Activated gamma-delta T cell treated with anti-CD3 and anti-CD28 coated beads, Interleukin-2, amount 50 U/mL, for 16 hours (primary cell): ENCODE data around the gene CAMTA1.

Source experiments
- DNase-seq: peaks from one replicate; pipeline ENCODE4 v3.0.0-alpha.2; 2020; ENCODE audit warnings: low read depth

Gene CAMTA1

GRCh38 chr1:7500381-7501083 lies 715.3 kb downstream of the CAMTA1 start:
- DNase-seq, result no peak

DNA sequence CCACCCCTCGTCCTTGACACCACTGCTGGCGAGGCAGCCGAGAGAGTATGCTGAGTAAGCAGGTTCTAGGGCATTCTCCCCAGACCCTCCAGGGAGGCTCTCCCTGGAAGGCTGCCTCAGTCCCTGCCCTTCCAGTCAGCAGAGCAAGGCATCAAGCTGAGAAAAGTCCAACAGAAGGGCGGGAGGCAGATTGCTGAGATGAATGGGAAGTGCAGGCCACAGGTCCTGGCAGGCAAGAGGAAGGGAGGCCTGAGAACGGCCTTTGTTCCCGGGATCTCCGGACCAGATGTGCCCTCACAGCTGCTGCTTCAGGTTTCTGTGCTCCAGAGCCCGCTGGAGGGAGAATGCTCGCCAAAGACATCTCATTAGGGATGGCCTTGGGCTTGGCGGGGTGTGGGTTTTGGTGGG lies 715.8 kb downstream of the CAMTA1 start:
- DNase-seq, result no peak

DNA sequence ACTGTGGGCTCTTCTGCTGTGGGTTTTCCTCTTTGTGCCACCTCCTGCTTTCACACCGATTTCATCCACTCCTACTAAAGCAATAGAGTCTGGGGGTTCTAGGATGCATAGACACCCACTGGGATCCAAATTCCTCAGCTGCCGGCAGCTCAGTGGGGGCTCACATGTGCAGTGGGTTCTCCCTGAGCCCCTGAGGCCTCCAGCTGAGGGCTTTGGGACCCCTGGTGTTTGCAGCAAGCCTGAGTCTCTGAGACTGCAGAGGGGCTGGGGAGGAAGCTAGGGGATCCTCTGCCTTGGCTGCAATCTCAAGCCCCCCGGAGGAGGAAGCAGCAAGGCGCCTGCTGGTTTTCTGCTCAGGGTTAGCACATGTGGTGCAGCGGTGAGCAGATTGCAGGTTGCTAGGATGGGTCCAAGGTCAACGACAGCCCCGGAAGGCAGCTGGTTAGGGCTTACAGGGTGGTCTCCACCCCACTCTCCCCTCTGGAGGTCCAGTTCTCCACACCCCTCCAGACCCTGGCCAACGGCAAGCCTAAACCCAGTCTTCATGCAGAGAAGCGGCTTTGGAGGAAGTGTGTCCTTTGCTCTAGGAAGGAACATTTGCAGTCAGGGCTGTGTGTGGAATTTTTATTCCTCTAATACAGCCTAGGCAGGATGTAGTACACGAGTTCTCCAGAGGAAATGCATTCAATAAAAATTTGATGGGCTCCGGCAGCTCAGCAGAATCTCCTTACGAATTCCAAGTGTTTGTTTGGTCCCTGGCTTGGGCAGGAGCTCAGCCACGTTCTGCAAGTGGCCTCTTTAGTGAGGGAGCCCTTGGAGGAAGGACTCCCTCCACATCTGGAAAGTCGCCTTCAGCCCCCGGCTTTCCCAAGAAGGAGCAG lies 716.7 kb downstream of the CAMTA1 start:
- no peak for DNase-seq

DNA sequence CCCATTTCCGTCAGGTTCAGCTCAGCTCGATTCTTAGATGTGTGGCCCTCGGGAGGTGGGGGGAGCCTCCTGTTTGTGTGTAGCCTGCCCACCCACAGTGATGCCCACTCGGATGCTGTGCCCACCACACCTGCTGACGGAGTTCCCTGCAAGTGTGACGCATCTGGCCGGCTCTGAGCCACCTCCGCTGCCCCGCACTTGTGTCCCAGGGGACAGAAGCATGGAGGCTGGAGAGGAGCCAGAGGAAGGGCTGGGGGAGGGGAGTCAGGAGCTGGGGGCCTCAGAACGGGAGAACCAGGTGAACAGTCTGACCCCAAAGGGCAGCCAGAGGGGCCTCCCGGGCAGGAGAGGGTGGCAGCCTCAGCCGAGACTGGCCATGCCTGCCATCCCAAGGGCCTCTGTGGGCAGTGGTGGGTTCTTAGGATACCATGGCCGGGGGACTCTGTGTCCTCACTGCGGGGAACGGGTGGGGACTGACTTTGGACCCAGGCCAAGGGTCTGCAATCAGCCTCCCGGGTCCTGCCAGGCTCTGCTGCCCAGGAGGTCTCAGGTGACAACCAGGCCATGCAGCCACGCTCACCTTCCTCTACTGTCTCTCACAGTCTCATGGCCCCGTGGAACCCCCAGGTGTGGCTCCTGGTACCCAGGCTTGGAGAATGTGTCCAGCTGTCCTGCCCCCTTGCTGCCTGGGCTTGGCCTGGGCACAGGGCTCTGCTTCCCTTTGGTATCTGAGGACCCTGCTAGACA lies 718.6 kb downstream of the CAMTA1 start:
- no peak for DNase-seq

GRCh38 chr1:7504438-7504720 lies 719.1 kb downstream of the CAMTA1 start:
- DNase-seq, result no peak

DNA sequence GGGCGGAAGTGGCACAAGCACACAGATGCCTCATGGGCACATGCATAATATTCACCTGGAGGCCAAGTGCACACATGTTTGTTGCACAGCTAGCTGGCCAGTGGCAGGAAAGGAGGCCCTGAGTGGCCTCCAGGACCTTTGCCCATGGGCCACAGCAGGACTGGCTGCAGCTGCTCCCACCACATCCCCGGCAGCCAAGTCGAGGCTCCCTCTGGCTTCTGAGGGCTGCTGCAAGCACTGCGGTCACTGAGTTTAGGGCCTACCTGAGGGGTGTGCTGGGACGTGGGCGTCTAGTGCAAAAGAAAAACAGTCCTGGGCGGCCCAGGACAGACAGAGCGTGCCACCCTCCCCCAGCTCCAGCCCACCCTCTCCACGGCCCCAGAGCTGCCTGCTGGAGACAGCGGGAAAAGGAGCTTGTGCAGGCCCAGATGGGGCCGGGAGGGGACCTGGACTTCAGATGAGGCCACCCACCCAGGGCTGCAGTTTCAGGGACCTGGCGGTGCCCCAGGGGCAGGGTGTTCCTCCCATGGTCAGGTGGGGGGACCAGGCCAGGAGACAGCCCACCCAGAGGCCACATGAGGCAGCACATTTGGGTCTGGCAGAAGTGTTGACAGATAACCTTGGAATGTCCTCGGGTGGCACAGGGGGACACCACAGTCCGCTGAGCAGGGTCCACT lies 720.0 kb downstream of the CAMTA1 start:
- no peak for DNase-seq

GRCh38 chr1:7505771-7506453 lies 720.7 kb downstream of the CAMTA1 start:
- DNase-seq, result no peak

DNA sequence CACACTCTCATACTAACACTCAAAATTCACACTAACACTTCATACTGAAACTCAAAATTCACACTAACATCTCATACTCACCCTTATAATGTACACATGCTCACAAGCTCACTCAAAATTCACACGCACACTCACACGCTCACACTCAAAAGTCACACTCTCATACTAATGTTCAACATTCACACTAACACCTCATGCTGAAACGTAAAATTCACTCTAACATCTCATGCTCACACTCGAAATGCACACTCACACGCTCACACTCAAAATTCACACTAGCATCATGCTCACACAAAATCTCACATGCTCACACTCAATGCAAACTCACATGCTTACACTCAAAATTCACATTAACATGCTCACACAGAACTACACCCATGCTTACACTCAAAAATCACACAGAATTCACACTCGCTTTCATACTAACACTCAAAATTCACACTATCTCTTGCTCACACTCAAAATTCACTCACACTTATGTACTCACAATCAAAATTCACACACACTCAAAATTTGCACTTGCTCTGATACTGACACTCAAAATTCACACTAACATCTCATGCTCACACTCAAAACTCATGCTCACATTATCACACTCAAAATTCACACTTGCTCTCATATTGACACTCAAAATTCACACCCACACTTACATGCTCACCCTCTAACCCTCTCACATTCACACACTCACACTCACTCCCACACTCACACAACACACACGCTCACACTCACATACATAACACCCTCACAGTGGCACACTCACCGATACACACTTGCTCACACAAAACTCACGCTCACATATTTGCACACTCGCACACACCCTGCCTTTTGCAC lies 721.4 kb downstream of the CAMTA1 start:
- no peak for DNase-seq

DNA sequence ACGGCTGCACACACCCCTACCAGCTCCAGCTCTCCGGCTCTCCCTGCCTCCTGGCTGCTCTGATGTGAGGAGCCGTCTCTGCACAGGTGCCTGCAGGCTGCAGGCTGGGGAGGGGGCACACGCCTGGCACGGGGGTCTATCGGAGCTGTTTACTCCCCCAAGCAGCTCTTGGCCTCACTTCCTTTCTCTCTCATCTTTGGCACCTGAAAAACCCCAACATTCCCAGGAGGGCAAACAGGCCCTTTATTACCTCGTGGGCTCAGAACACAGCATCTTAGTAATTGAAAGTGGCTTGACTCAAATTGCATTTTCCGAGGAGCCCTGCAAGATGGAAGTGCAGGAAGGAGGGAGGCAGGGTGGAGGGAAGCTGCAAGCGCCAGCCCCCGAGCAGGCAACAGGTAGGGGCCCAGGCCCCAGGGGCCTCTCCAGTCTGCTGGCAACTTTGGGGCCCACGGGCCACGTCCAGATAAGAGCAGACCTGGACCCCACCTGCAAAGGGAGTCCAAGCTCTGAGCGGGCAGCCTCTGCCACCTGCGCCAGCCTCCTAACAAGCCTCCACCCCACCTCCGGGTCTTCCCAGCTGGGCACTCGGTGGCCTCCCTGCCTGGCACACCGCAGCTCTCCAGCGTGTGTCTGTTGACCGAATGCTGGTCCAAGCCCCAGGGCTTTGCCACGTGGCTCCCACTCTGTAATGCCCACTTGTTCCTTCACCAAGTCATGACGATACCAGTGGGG lies 722.2 kb downstream of the CAMTA1 start:
- DNase-seq, result no peak

- no peak for DNase-seq
Measured at GRCh38 chr1:7508052-7508933, 723.0 kb downstream of the CAMTA1 start.

GRCh38 chr1:7508934-7509519 lies 723.8 kb downstream of the CAMTA1 start:
- DNase-seq, result no peak

GRCh38 chr1:7509598-7509997 lies 724.3 kb downstream of the CAMTA1 start:
- DNase-seq, result no peak

DNA sequence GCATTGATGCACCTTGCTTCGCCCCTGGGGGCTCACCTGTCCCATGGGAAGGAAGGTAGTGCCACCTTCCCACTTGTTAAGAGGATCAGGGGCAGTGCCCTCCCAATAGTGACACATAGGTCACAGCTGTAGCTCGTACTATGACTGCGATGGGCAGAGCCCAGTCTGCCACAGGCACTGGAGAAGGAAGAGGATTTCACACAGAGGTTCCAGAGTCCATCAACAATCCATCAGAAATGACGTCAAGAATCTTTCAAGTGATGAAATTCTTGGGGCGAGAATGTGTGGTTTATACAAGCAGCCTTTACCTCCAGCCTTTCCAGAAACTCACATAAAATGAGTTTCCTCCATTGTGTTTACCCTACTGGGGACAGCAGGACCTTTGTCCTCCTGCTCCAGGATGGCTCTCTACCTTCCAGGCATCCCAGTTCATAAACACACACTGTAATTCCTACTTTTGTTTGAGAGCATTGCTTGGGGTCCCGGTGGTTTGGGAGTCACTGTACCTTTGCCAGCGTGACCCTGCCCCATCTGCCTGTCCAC lies 725.2 kb downstream of the CAMTA1 start:
- no peak for DNase-seq

DNA sequence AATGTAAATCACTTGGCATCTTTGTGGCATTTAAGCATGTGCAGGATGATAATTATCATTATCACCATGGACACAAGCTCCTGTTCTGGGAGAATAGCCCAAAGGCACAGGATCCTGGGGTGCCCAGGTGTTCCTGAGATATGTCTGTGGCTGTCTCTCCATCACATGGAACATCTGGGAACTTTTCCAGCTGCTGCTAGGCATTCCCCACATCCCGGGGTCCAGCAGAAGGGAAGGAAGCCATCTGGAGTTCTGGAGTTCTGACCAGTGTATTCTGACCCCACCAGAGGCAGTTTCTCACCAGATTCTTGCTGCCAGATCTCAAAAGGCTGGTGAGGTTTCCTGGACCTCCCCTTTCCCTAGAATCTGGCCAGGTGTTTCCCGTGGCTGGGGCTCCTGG lies 726.1 kb downstream of the CAMTA1 start:
- no peak for DNase-seq

DNA sequence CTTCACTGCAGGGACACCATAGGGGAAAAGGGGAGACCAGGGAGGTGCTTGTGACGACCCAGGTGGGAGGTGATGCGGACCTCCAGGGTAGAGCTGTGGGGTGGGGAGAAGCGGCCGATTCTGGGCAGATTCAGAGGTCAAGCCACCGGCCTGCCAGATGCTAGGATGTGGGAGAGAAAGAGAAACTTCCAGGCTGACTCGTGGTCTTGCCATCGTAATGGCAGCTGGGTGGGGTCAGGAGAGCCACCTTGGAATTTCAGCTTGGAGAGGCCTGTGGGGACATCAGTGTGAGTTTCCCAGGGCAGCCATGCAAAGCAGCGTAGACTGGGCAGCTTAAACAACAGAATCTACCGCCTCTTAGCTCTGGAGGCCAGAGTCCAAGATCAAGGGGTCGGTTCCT lies 727.8 kb downstream of the CAMTA1 start:
- DNase-seq, result no peak

DNA sequence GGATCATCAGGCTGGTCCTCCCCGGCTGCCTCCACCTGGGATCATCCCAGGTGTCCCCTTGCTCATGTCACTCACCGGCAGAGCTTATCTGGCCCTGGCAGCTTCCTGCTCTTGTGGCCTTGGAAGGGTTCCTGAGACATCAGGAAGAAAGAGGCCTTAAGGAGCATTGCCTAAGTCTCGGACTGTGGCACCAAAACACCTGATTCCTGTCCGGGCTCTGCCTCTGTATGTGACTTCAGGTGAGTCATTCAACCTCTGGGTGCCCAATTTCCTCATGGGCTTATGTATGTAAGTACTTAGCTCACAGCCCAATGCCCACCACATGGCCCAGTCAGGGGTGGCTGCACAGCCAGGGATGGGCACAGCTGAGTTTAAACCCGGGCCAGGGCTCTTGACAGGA lies 729.9 kb downstream of the CAMTA1 start:
- DNase-seq, result no peak

DNA sequence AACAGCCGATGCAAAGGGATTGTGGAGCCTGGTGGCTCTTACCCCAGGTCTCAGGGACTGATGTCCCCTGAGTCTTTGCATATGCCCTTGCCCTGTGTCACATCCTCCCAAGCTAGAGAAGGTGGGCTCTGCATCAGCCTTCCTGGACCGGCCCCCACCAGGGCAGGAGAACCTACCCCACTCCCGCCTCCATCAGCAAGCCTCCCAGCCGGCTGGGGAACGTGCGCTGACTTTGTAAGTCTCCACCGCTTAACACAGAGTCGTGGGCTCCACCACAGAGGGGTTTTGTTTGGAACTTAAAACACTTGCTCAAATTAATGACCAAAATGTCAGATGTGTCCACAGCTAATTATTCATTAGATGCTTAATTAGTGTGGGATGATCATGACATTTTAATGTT lies 730.6 kb downstream of the CAMTA1 start:
- DNase-seq, result no peak

DNA sequence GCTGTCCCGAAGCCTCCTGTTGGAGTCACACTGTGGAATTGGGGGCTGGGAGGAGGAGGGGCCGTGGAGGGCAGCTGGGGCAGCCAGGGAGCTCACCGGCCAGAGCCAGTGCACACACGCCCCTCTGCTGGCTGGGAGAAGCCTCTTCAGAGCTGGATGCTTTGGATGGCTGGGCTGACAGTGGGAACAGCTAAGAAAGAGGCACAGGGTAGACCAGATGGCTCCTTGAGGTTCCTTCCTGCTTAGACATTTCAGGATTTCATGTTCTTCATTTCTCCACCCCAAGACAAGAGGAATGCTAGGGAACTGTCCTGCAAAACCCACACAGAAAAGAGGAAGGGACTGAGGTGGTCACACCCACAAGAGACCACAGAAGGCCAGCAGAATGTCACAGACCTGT lies 731.1 kb downstream of the CAMTA1 start:
- DNase-seq, result no peak

GRCh38 chr1:7516929-7517328 lies 731.7 kb downstream of the CAMTA1 start:
- DNase-seq, result no peak
